Trophoblast cell (in vitro differentiated cells and primary cell): ENCODE results near the gene CADM2.

Experiments used
- DNase-seq, 2 donors: peaks; one replicate each; pipeline ENCODE4 v3.0.0-alpha.2; 2016
- H2AFZ ChIP-seq: 2 replicates; pipeline ENCODE4 v1.6.1; 2013; ENCODE audit warnings: low read length, moderate library complexity, mild to moderate bottlenecking; ENCODE audit not compliant: insufficient read depth, poor library complexity
- H2AK5ac ChIP-seq: 2 replicates; pipeline ENCODE4 v1.6.1; 2013; ENCODE audit warnings: mild to moderate bottlenecking, low read length
- H2BK120ac ChIP-seq: 2 replicates; pipeline ENCODE4 v1.6.1; 2013; ENCODE audit warnings: low read length, mild to moderate bottlenecking, moderate library complexity; ENCODE audit not compliant: insufficient read depth, poor library complexity
- H2BK12ac ChIP-seq: 2 replicates; pipeline ENCODE4 v1.6.1; 2013; ENCODE audit warnings: mild to moderate bottlenecking, low read length, moderate library complexity
- H2BK5ac ChIP-seq: 2 replicates; pipeline ENCODE4 v1.6.1; 2013; ENCODE audit warnings: low read length, low read depth, moderate library complexity, mild to moderate bottlenecking; ENCODE audit not compliant: poor library complexity
- H3K14ac ChIP-seq: 2 replicates; pipeline ENCODE4 v1.6.1; 2013; ENCODE audit warnings: mild to moderate bottlenecking, low read length
- H3K18ac ChIP-seq: 2 replicates; pipeline ENCODE4 v1.6.1; 2013; ENCODE audit warnings: mild to moderate bottlenecking, low read length
- H3K23ac ChIP-seq: 2 replicates; pipeline ENCODE4 v1.6.1; 2013; ENCODE audit warnings: low read length
- H3K27ac ChIP-seq: 2 replicates; pipeline ENCODE4 v1.5.1; 2013; ENCODE audit warnings: low read depth, mild to moderate bottlenecking, inconsistent platforms, low read length, moderate library complexity
- H3K27me3 ChIP-seq: 2 replicates; pipeline ENCODE4 v1.6.1; 2013; ENCODE audit warnings: inconsistent platforms, mild to moderate bottlenecking, low read length, moderate library complexity; ENCODE audit not compliant: insufficient read depth
- H3K36me3 ChIP-seq, 2 experiments: 1 replicate in 1 of 2; 2 replicates in 1 of 2; pipeline ENCODE4 v1.6.1; 2013; ENCODE audit warnings: low read length in 2 of 2, mild to moderate bottlenecking in 2 of 2, moderate library complexity in 1 of 2; ENCODE audit not compliant: insufficient read depth in 2 of 2, control insufficient read depth in 1 of 2
- H3K4ac ChIP-seq: 2 replicates; pipeline ENCODE4 v1.6.1; 2013; ENCODE audit warnings: low read depth, mild to moderate bottlenecking, low read length, moderate library complexity
- H3K4me1 ChIP-seq, 2 experiments: 1 replicate in 1 of 2; 2 replicates in 1 of 2; pipeline ENCODE4 v1.6.1; 2013; ENCODE audit warnings: low read length in 2 of 2, mild to moderate bottlenecking in 2 of 2, moderate library complexity in 1 of 2; ENCODE audit not compliant: insufficient read depth in 2 of 2, control insufficient read depth in 1 of 2
- H3K4me2 ChIP-seq: 2 replicates; pipeline ENCODE4 v1.6.1; 2013; ENCODE audit warnings: inconsistent platforms, mild to moderate bottlenecking, low read length, moderate library complexity
- H3K4me3 ChIP-seq: 2 replicates; pipeline ENCODE4 v1.5.1; 2013; ENCODE audit warnings: mild to moderate bottlenecking, low read depth, low read length, inconsistent platforms
- H3K79me1 ChIP-seq: one replicate; pipeline ENCODE4 v1.6.1; 2013; ENCODE audit warnings: low read length
- H3K79me2 ChIP-seq: 2 replicates; pipeline ENCODE4 v1.6.1; 2013; ENCODE audit warnings: low read length, mild to moderate bottlenecking; ENCODE audit not compliant: control insufficient read depth, insufficient read depth, poor library complexity
- H3K9ac ChIP-seq: 2 replicates; pipeline ENCODE4 v1.6.1; 2013; ENCODE audit warnings: mild to moderate bottlenecking, low read length
- H3K9me3 ChIP-seq: 2 replicates; pipeline ENCODE4 v1.6.1; 2013; ENCODE audit warnings: low read depth, mild to moderate bottlenecking, control low read depth, inconsistent platforms, low read length; ENCODE audit not compliant: insufficient read depth
- H4K12ac ChIP-seq: 2 replicates; pipeline ENCODE4 v1.6.1; 2013; ENCODE audit warnings: low read depth, mild to moderate bottlenecking, low read length, moderate library complexity
- H4K8ac ChIP-seq: 2 replicates; pipeline ENCODE4 v1.6.1; 2013; ENCODE audit warnings: low read depth, mild to moderate bottlenecking, low read length, moderate library complexity
- H4K91ac ChIP-seq: one replicate; pipeline ENCODE4 v1.6.1; 2013; ENCODE audit warnings: low read depth, mild to moderate bottlenecking, low read length, moderate library complexity
- WGBS: extraction: QIAGEN DNeasy Blood & Tissue Kit; methylation state at CpG from one replicate; pipeline ENCODE4 v1.1.7; 2013; ENCODE audit warnings: missing lambda C conversion rate; ENCODE audit not compliant: insufficient read length, insufficient coverage; ENCODE audit errors: extremely low coverage; 5-methylcytosine and 5-hydroxymethylcytosine counted together

The CADM2 gene

DNA sequence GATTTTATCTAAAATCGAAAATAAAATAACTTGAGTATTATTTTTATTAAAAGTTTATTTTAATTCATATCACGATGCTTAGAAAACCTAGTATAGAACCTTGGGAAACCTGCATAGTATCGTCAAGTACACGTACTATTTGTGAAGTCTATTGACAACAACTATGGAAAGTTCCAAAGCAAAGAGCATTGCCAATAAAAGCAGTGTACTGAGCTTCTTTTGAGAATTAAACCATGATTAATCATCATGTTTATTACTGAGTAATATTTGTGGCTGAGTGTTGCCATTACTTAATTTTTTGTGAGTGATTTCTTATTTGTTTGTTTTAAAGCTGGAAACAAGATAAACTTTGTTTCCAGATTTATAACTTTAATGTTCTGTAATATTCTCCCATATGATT, 674.1 kb downstream of the CADM2 start:
- H3K36me3 ChIP-seq = no peaks in the 10 kb centered on the region
- no peak overlapping the region for H3K23ac ChIP-seq
- H3K4me1 ChIP-seq = no peaks in the 10 kb centered on the region
- H3K27me3 ChIP-seq = no peaks in the 10 kb centered on the region
- WGBS = no CpG with 5 or more reads among the region's 4 CpGs
- H3K4me3 ChIP-seq = no peak overlapping the region
- H3K14ac ChIP-seq = no peak overlapping the region
- H4K12ac ChIP-seq = no peak overlapping the region
- H3K18ac ChIP-seq = no peak overlapping the region
- no peaks in the 10 kb centered on the region for H3K79me2 ChIP-seq
- no peak overlapping the region for H3K27ac ChIP-seq
- no peaks in the 10 kb centered on the region for H3K79me1 ChIP-seq
- no peak overlapping the region for H2AFZ ChIP-seq
- no peak overlapping the region for H3K9ac ChIP-seq
- no peak overlapping the region for H3K4ac ChIP-seq
- no peak for DNase-seq
- no peak overlapping the region for H4K8ac ChIP-seq
- no peak overlapping the region for H2BK12ac ChIP-seq
- H2BK5ac ChIP-seq = no peak overlapping the region
- no peak overlapping the region for H2BK120ac ChIP-seq
- H3K9me3 ChIP-seq = no peaks in the 10 kb centered on the region
- H2AK5ac ChIP-seq = no peak overlapping the region
- H3K4me2 ChIP-seq = no peak overlapping the region
- H4K91ac ChIP-seq = no peak overlapping the region

DNA sequence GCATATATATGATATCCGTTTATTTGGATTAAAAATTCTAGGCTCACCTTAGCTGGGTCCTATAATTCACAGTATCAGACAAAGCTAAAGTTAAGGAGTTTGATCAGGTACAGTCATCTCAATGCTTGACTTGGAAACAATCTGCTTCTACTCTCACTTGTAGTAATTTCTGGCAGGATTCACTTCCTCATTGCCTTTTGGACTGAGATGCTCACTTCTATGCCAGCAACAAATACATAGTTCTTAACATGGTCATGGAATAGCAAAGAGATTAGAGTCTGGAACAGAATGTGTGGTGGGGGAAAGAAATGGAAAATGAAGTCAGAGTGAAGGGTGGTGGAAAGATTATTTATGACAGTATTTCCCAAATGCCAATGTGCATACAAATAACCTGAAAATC, 693.6 kb downstream of the CADM2 start:
- H3K4me3 ChIP-seq = no peak overlapping the region
- DNase-seq = no peak
- H2AK5ac ChIP-seq = no peak overlapping the region
- H4K91ac ChIP-seq = no peak overlapping the region
- no peaks in the 10 kb centered on the region for H3K9me3 ChIP-seq
- H3K36me3 ChIP-seq = no peaks in the 10 kb centered on the region
- H3K4me2 ChIP-seq = no peak overlapping the region
- no peak overlapping the region for H3K18ac ChIP-seq
- H3K79me1 ChIP-seq = no peaks in the 10 kb centered on the region
- no peaks in the 10 kb centered on the region for H3K79me2 ChIP-seq
- H2AFZ ChIP-seq = no peak overlapping the region
- no peak overlapping the region for H3K14ac ChIP-seq
- H3K23ac ChIP-seq = no peak overlapping the region
- H4K12ac ChIP-seq = no peak overlapping the region
- no peak overlapping the region for H2BK120ac ChIP-seq
- no peak overlapping the region for H2BK12ac ChIP-seq
- H2BK5ac ChIP-seq = no peak overlapping the region
- H3K27me3 ChIP-seq = no peaks in the 10 kb centered on the region
- no CpG with 5 or more reads among the region's 1 CpG for WGBS
- H3K4ac ChIP-seq = no peak overlapping the region
- no peak overlapping the region for H3K27ac ChIP-seq
- no peak overlapping the region for H4K8ac ChIP-seq
- no peak overlapping the region for H3K9ac ChIP-seq
- H3K4me1 ChIP-seq = no peaks in the 10 kb centered on the region

DNA sequence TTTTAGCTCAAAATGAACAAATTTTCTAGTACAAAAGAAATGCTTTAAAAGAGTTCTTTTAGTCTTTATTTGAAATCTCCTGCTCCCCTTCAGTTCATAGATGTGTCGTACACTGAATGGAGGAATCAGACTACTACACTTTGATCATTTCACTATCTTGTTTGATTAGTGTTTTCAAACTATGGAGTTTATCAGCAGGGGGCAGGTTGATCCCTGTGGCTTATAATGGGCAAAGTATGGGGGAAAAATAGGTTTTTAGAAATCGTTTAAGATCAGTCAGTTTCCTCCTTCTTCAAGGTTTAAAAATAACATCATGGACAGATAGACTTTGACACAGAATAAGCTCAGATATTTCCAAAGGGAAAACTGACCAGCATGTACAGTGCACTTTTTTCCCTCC, 701.7 kb downstream of the CADM2 start:
- Histone ChIP-seq H2BK12ac (no peak overlapping the region), H3K79me2 (no peaks in the 10 kb centered on the region)
- no CpG with 5 or more reads among the region's 2 CpGs for WGBS

DNA sequence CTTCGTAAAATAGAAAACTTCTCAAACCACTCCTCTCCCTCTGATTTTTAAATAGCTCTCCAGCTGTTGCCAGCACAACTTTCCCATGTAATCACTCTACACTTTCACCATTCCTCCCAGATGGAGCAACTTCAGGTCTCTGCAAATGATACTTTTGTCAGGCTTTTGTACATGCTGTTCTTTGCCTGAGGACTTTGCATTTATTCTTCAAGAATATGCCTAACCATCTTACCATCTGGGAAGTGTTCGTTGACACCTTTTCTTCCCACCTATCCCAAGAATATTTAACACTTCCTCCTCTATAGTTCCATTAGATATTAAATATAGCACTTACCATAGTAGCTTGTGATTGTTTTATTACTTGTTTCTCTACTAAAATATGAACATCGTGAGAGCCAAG, 703.7 kb downstream of the CADM2 start:
- Histone ChIP-seq H2BK5ac (no peak overlapping the region), H3K4ac (no peak overlapping the region), H3K27ac (no peak overlapping the region), H3K23ac (no peak overlapping the region), H3K18ac (no peak overlapping the region), H3K79me2 (no peaks in the 10 kb centered on the region), H3K79me1 (no peaks in the 10 kb centered on the region), H3K36me3 (no peaks in the 10 kb centered on the region), H3K4me2 (no peak overlapping the region), H3K9ac (no peak overlapping the region), H3K27me3 (no peaks in the 10 kb centered on the region), H4K91ac (no peak overlapping the region), H2BK120ac (no peak overlapping the region), H3K4me3 (no peak overlapping the region), H3K9me3 (no peaks in the 10 kb centered on the region), H4K12ac (no peak overlapping the region), H2BK12ac (no peak overlapping the region), H2AFZ (no peak overlapping the region), H4K8ac (no peak overlapping the region), H3K4me1 (no peaks in the 10 kb centered on the region), H2AK5ac (no peak overlapping the region), H3K14ac (no peak overlapping the region)
- WGBS = no CpG with 5 or more reads among the region's 3 CpGs
- DNase-seq = no peak

More for the DNA sequence above, 701.7 kb downstream of the CADM2 start:
- Histone ChIP-seq H4K91ac (no peak overlapping the region), H4K8ac (no peak overlapping the region), H3K4me3 (no peak overlapping the region), H3K4me1 (no peaks in the 10 kb centered on the region), H3K9ac (no peak overlapping the region), H3K36me3 (no peaks in the 10 kb centered on the region), H3K27me3 (no peaks in the 10 kb centered on the region), H3K4ac (no peak overlapping the region), H3K9me3 (no peaks in the 10 kb centered on the region), H2AK5ac (no peak overlapping the region), H4K12ac (no peak overlapping the region), H3K23ac (no peak overlapping the region), H3K27ac (no peak overlapping the region), H3K4me2 (no peak overlapping the region), H3K79me1 (no peaks in the 10 kb centered on the region), H3K14ac (no peak overlapping the region), H3K18ac (no peak overlapping the region), H2BK120ac (no peak overlapping the region), H2AFZ (no peak overlapping the region), H2BK5ac (no peak overlapping the region)
- DNase-seq = no peak
